GM23248 (cell line): Measurements from ENCODE around the gene XRN2.

Experiments used
- EZH2 ChIP-seq: fragments of 200-600 bp; sonication (generic); IDR thresholded peaks from 2 replicates; pipeline ENCODE4 v1.6.1; 2018; ENCODE audit warnings: antibody characterized with exemption, mild to moderate bottlenecking; ENCODE audit not compliant: insufficient read depth, poor library complexity, severe bottlenecking
- EZH2phosphoT487 ChIP-seq: fragments of 200-600 bp; sonication (generic); IDR thresholded peaks from 2 replicates; pipeline ENCODE4 v1.6.1; 2018; ENCODE audit warnings: antibody characterized with exemption, moderate library complexity, mild to moderate bottlenecking, low read depth; ENCODE audit not compliant: insufficient read depth

- no peak for TF ChIP-seq EZH2
- no peak for TF ChIP-seq EZH2phosphoT487
Measured at GRCh38 chr20:21389368-21389767, 86.2 kb downstream of the XRN2 start.
